SK-N-SH (cell line): ENCODE measurements around the gene TOM1L1. TPM values are rescaled to one million over a fixed set of nuclear protein-coding genes. Genes with fewer than 3 reads are reported as not detected.
A peak's percentile ranks its signal among the peaks of the same experiment; 100 is the strongest.

Source experiments
- CTCF ChIA-PET: fragments of 300-600, 350-600 bp; formaldehyde crosslinking; extraction: SDS; loops from one replicate; lab custom pipeline; 2021; lab: Yijun Ruan, JAX
- POLR2A ChIA-PET: fragments of 350-600 bp; sonication (Branson Sonifier 250); formaldehyde crosslinking; extraction: SDS; loops from one replicate; lab custom pipeline; 2020; ENCODE audit warnings: antibody characterized with exemption, inconsistent platforms; lab: Yijun Ruan, JAX
- DNase-seq: peaks from one replicate; pipeline ENCODE4 v3.0.0; 2012
- H2AFZ ChIP-seq: fragments of 200-600 bp; sonication (generic); 2 replicates; pipeline ENCODE4 v1.8.1; 2016; ENCODE audit warnings: antibody characterized with exemption, mild to moderate bottlenecking, low read depth
- H3F3A ChIP-seq: fragments of 200-600 bp; sonication (generic); replicated peaks from 2 replicates; pipeline ENCODE3; 2016; ENCODE audit warnings: antibody characterized with exemption, mild to moderate bottlenecking; ENCODE audit not compliant: insufficient read depth
- H3K27ac ChIP-seq, 2 experiments: fragments of 200-500 bp in 1 of 2; fragments of 200-600 bp in 1 of 2; sonication (Bioruptor generic) in 1 of 2; sonication (generic), shearing (Covaris generic) in 1 of 2; 2 replicates each; pipeline versions ENCODE4 v1.5.1 to v1.6.1; 2014 to 2016; ENCODE audit warnings: low read depth in 2 of 2, inconsistent platforms in 1 of 2, low read length in 1 of 2, mild to moderate bottlenecking in 1 of 2, mixed read lengths in 1 of 2
- H3K27me3 ChIP-seq: fragments of 200-600 bp; sonication (generic), shearing (Covaris generic); 2 replicates; pipeline ENCODE4 v1.6.1; 2016; ENCODE audit warnings: mixed run types; ENCODE audit not compliant: insufficient read depth
- H3K36me3 ChIP-seq, 2 experiments: fragments of 200-500 bp in 1 of 2; fragments of 200-600 bp in 1 of 2; sonication (Bioruptor generic) in 1 of 2; sonication (generic) in 1 of 2; replicated peaks in 1 of 2; 2 replicates each; pipeline versions ENCODE3 to v1.5.1; 2014 to 2016; ENCODE audit warnings: low read length in 1 of 2, mild to moderate bottlenecking in 1 of 2; ENCODE audit not compliant: insufficient read depth in 2 of 2, control insufficient read depth in 1 of 2
- H3K4me1 ChIP-seq, 2 experiments: fragments of 200-500 bp in 1 of 2; fragments of 200-600 bp in 1 of 2; sonication (Bioruptor generic) in 1 of 2; sonication (generic), shearing (Covaris generic) in 1 of 2; 2 replicates each; pipeline versions ENCODE4 v1.5.1 to v1.6.1; 2014 to 2016; ENCODE audit warnings: low read depth in 1 of 2, low read length in 1 of 2, mixed run types in 1 of 2; ENCODE audit not compliant: insufficient read depth in 2 of 2, control insufficient read depth in 1 of 2
- H3K4me2 ChIP-seq: fragments of 200-600 bp; sonication (generic), shearing (Covaris generic); 2 replicates; pipeline ENCODE4 v1.6.1; 2017; ENCODE audit warnings: mixed run types
- H3K4me3 ChIP-seq, 2 experiments: fragments of 200-500 bp in 1 of 2; fragments of 200-600 bp in 1 of 2; sonication (Bioruptor generic) in 1 of 2; sonication (generic), shearing (Covaris generic) in 1 of 2; 2 replicates each; pipeline versions ENCODE4 v1.5.1 to v1.8.1; 2014 to 2016; ENCODE audit warnings: low read depth in 2 of 2, inconsistent platforms in 1 of 2, low read length in 1 of 2, mild to moderate bottlenecking in 1 of 2, mixed read lengths in 1 of 2, moderate library complexity in 1 of 2
- H3K79me2 ChIP-seq: fragments of 200-600 bp; sonication (generic); 2 replicates; pipeline ENCODE4 v1.8.1; 2017; ENCODE audit warnings: mild to moderate bottlenecking; ENCODE audit not compliant: insufficient read depth
- H3K9ac ChIP-seq: fragments of 200-600 bp; sonication (generic); 2 replicates; pipeline ENCODE4 v1.6.1; 2017; ENCODE audit warnings: mixed run types
- H3K9me2 ChIP-seq: fragments of 200-600 bp; sonication (generic); 2 replicates; pipeline ENCODE4 v1.6.1; 2017; ENCODE audit warnings: mixed run types
- H3K9me3 ChIP-seq: fragments of 200-600 bp; sonication (generic); 2 replicates; pipeline ENCODE4 v1.6.1; 2017; ENCODE audit warnings: mixed run types, mild to moderate bottlenecking, moderate library complexity
- H4K20me1 ChIP-seq: fragments of 200-600 bp; sonication (generic); 2 replicates; pipeline ENCODE4 v1.6.1; 2017; ENCODE audit warnings: mild to moderate bottlenecking, mixed run types; ENCODE audit not compliant: insufficient read depth
- EZH2phosphoT487 ChIP-seq: fragments of 200-600 bp; sonication (generic); IDR thresholded peaks from 2 replicates; pipeline ENCODE4 v1.6.1; 2017; ENCODE audit warnings: low read depth, mixed run types, mild to moderate bottlenecking, antibody characterized with exemption, moderate library complexity, borderline replicate concordance
- FOXJ3 ChIP-seq: sonication (generic); formaldehyde crosslinking; IDR thresholded peaks from 2 replicates; pipeline ENCODE4 v1.5.1; 2020; ENCODE audit warnings: mild to moderate bottlenecking, missing genetic modification reagents
- FOXM1 ChIP-seq: IDR thresholded peaks from 2 replicates; pipeline ENCODE4 v1.4.0; 2012; ENCODE audit warnings: low read depth, mild to moderate bottlenecking
- GABPA ChIP-seq: IDR thresholded peaks from 2 replicates; pipeline ENCODE4 v1.4.0; 2012; ENCODE audit warnings: low read depth, mild to moderate bottlenecking
- GATA2 ChIP-seq: sonication (generic); formaldehyde crosslinking; IDR thresholded peaks from 2 replicates; pipeline ENCODE4 v1.5.0; 2020; ENCODE audit warnings: mild to moderate bottlenecking, missing genetic modification reagents
- JUND ChIP-seq: IDR thresholded peaks from 2 replicates; pipeline ENCODE4 v1.4.0; 2012
- MAX ChIP-seq: IDR thresholded peaks from 2 replicates; pipeline ENCODE4 v1.4.0; 2012; ENCODE audit warnings: low read depth
- MEF2A ChIP-seq: IDR thresholded peaks from 2 replicates; pipeline ENCODE4 v1.4.0; 2012; ENCODE audit warnings: low read depth, borderline replicate concordance
- NRF1 ChIP-seq: IDR thresholded peaks from 2 replicates; pipeline ENCODE4 v1.6.1; 2012; ENCODE audit warnings: low read depth, mild to moderate bottlenecking, low read length
- PBX3 ChIP-seq: IDR thresholded peaks from 2 replicates; pipeline ENCODE4; 2012
- POLR2AphosphoS5 ChIP-seq: IDR thresholded peaks from 2 replicates; pipeline ENCODE4 v1.6.1; 2012; ENCODE audit warnings: low read depth, low read length
- RAD21 ChIP-seq: IDR thresholded peaks from 2 replicates; pipeline ENCODE4 v1.6.1; 2012; ENCODE audit warnings: mild to moderate bottlenecking, low read length
- RFX5 ChIP-seq: IDR thresholded peaks from 2 replicates; pipeline ENCODE4 v1.6.1; 2012; ENCODE audit warnings: mild to moderate bottlenecking, improper control_type of control experiment, low read length
- RXRA ChIP-seq: IDR thresholded peaks from 2 replicates; pipeline ENCODE4 v1.4.0; 2012; ENCODE audit warnings: low read depth, mild to moderate bottlenecking, borderline replicate concordance
- SIN3A ChIP-seq: IDR thresholded peaks from 2 replicates; pipeline ENCODE4 v1.6.1; 2012; ENCODE audit warnings: low read depth, mild to moderate bottlenecking, low read length, moderate library complexity, borderline replicate concordance
- SMC3 ChIP-seq: IDR thresholded peaks from 2 replicates; pipeline ENCODE4 v1.6.1; 2012; ENCODE audit warnings: low read depth, low read length, improper control_type of control experiment
- TEAD4 ChIP-seq: IDR thresholded peaks from 2 replicates; pipeline ENCODE4 v1.4.0; 2012; ENCODE audit warnings: mild to moderate bottlenecking, borderline replicate concordance; ENCODE audit not compliant: insufficient read depth
- YY1 ChIP-seq: IDR thresholded peaks from 2 replicates; pipeline ENCODE4 v1.4.0; 2012; ENCODE audit warnings: low read depth, mild to moderate bottlenecking
- WGBS: methylation state at CpG from one replicate; pipeline ENCODE4 v1.1.6; 2017; ENCODE audit warnings: low lambda C conversion rate; 5-methylcytosine and 5-hydroxymethylcytosine counted together
- polyA plus RNA-seq, 3 experiments: library from polyadenylated mRNA; depleted of rRNA; stranded (reverse); fragments of >200 nt; gene quantifications; 2 replicates each; pipeline ENCODE4 v1.2.3, GENCODE V29; 2012
- TF ChIP-seq, protein P1 (sequence below): IDR thresholded peaks from 2 replicates; pipeline ENCODE4 v1.6.1; 2012; ENCODE audit warnings: mild to moderate bottlenecking, low read depth, low read length, moderate library complexity

Gene TOM1L1
- polyA plus RNA-seq, 1 of the 3 experiments (the other 2 are of a cell fraction) = 46.5 TPM

GRCh38 chr17:54956791-54957190 lies 56.1 kb downstream of the TOM1L1 start:
- no peak overlapping the region for H3K9ac ChIP-seq
- H3K9me3 ChIP-seq = no peaks in the 10 kb centered on the region
- H3K36me3 ChIP-seq = peaks cover 43 to 73% of the 10 kb centered on the region in 2 experiments
- no peak overlapping the region; a peak in 1 of 4 replicates for H3K27ac ChIP-seq
- no peak overlapping the region for H2AFZ ChIP-seq
- H3K27me3 ChIP-seq = no peaks in the 10 kb centered on the region
- H3K4me1 ChIP-seq = no peaks in the 10 kb centered on the region
- no peak for DNase-seq
- CTCF ChIA-PET = no interaction called here
- POLR2A ChIA-PET = no interaction called here
- TF ChIP-seq PBX3 = no peak
- no peak for TF ChIP-seq RFX5
- TF ChIP-seq MAX = no peak
- TF ChIP-seq GATA2 (CRISPR knock-in tag) = no peak
- TF ChIP-seq, protein P1, sequence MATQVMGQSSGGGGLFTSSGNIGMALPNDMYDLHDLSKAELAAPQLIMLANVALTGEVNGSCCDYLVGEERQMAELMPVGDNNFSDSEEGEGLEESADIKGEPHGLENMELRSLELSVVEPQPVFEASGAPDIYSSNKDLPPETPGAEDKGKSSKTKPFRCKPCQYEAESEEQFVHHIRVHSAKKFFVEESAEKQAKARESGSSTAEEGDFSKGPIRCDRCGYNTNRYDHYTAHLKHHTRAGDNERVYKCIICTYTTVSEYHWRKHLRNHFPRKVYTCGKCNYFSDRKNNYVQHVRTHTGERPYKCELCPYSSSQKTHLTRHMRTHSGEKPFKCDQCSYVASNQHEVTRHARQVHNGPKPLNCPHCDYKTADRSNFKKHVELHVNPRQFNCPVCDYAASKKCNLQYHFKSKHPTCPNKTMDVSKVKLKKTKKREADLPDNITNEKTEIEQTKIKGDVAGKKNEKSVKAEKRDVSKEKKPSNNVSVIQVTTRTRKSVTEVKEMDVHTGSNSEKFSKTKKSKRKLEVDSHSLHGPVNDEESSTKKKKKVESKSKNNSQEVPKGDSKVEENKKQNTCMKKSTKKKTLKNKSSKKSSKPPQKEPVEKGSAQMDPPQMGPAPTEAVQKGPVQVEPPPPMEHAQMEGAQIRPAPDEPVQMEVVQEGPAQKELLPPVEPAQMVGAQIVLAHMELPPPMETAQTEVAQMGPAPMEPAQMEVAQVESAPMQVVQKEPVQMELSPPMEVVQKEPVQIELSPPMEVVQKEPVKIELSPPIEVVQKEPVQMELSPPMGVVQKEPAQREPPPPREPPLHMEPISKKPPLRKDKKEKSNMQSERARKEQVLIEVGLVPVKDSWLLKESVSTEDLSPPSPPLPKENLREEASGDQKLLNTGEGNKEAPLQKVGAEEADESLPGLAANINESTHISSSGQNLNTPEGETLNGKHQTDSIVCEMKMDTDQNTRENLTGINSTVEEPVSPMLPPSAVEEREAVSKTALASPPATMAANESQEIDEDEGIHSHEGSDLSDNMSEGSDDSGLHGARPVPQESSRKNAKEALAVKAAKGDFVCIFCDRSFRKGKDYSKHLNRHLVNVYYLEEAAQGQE = no peak
- TF ChIP-seq EZH2phosphoT487 = no peak
- no peak for TF ChIP-seq TEAD4
- TF ChIP-seq FOXM1 = no peak
- no peak for TF ChIP-seq NRF1
- no peak for TF ChIP-seq SIN3A
- TF ChIP-seq RAD21 = no peak
- no peak for TF ChIP-seq YY1
- peaks cover 13% of the 10 kb centered on the region for H3F3A ChIP-seq
- WGBS = 92% methylated on average over 3 of the region's 3 CpGs
- H3K9me2 ChIP-seq = no peaks in the 10 kb centered on the region
- no peak overlapping the region for H3K4me2 ChIP-seq
- H3K79me2 ChIP-seq = no peaks in the 10 kb centered on the region
- no peaks in the 10 kb centered on the region for H4K20me1 ChIP-seq
- H3K4me3 ChIP-seq = no peak overlapping the region

- Histone ChIP-seq H3K4me1 (peaks cover 0 to 26% of the 10 kb centered on the region in 2 experiments; a peak in 2 of 4 replicates), H3K36me3 (peaks cover 31 to 32% of the 10 kb centered on the region in 2 experiments), H3K27me3 (no peaks in the 10 kb centered on the region), H3K27ac (peak overlapping the region; percentile 75 to 97; a peak in 3 of 4 replicates), H3K4me2 (peak overlapping the region; percentile 90), H3K79me2 (peaks cover 67% of the 10 kb centered on the region), H3F3A (peaks cover 9% of the 10 kb centered on the region), H3K9ac (peak overlapping the region; percentile 87), H3K4me3 (peak overlapping the region; percentile 93 to 99), H2AFZ (peak overlapping the region; percentile 97), H4K20me1 (no peaks in the 10 kb centered on the region), H3K9me3 (no peaks in the 10 kb centered on the region), H3K9me2 (no peaks in the 10 kb centered on the region)
- peak; percentile 37 for DNase-seq
- no peak for TF ChIP-seq SIN3A
- TF ChIP-seq MEF2A = no peak
- TF ChIP-seq JUND = no peak
- no peak for TF ChIP-seq RAD21
- no peak for TF ChIP-seq MAX
- no peak for TF ChIP-seq FOXJ3 (CRISPR knock-in tag)
- no peak for TF ChIP-seq TEAD4
- no peak; the same call in 1 of the 2 replicates for TF ChIP-seq SMC3
- TF ChIP-seq PBX3 = no peak
- no peak for TF ChIP-seq POLR2AphosphoS5
- TF ChIP-seq GABPA = no peak
- no peak for TF ChIP-seq FOXM1
- no peak for TF ChIP-seq RXRA
- CTCF ChIA-PET = no interaction called here
- POLR2A ChIA-PET = interaction anchor here (0.6 to 1.2 kb wide), 2 partner anchors 18 to 41 kb away, joined by 3 read pairs; no protein-coding TSS in a partner anchor
- 2% methylated on average over 21 of the region's 21 CpGs for WGBS
Observed at GRCh38 chr17:54967621-54968261, 67.1 kb downstream of the TOM1L1 start.
